ENCODE data around the gene TMCC1.

GRCh38 chr3:129747992-129748391 is 145.5 kb downstream of the TMCC1 start:
- TF ChIP-seq CTCF (IDR thresholded peaks at IDR 0.05) (no peak), POLR2A (IDR thresholded peaks at IDR 0.05) (no peak)

Measured in right lobe of liver (tissue), 4 donors.